ENCODE data around the gene ZNF3.

Gene ZNF3

GRCh38 chr7:100053215-100053614 lies 28.3 kb downstream of the ZNF3 start:
- Histone ChIP-seq H3K4me3 (replicated peaks; ENCODE audit: insufficient read depth, low read length) (no peak overlapping the region), H3K27ac (replicated peaks) (no peak overlapping the region), H3K27me3 (ENCODE audit: insufficient read depth, poor library complexity, severe bottlenecking) (no peaks in the 10 kb centered on the region)
- peak; percentile 62 to 69 for DNase-seq (ENCODE audit: low read depth in 1 of 2, low spot score in 1 of 2)
- TF ChIP-seq SPI1 (IDR thresholded peaks at IDR 0.05; ENCODE audit: borderline replicate concordance, low read depth) (no peak), CTCF (IDR thresholded peaks at IDR 0.05; ENCODE audit: insufficient read depth, low read length) (no peak), GABPA (IDR thresholded peaks at IDR 0.05; ENCODE audit: low read depth) (no peak)

GRCh38 chr7:100051611-100052010 lies 29.9 kb downstream of the ZNF3 start:
- TF ChIP-seq CTCF (IDR thresholded peaks at IDR 0.05; ENCODE audit: insufficient read depth, low read length) (no peak), SPI1 (IDR thresholded peaks at IDR 0.05; ENCODE audit: borderline replicate concordance, low read depth) (no peak), GABPA (IDR thresholded peaks at IDR 0.05; ENCODE audit: low read depth) (no peak), REST (IDR thresholded peaks at IDR 0.05; ENCODE audit: insufficient replicate concordance, low read depth) (no peak)

GRCh38 chr7:100049441-100050291 lies 31.9 kb downstream of the ZNF3 start, which contains the start of gene ZSCAN21:
Gene ZSCAN21 (plus strand): TSS chr7:100049774. CDS start chr7:100057007, 7,233 bp downstream.
- Histone ChIP-seq H3K27ac (replicated peaks) (peak within 1 kb of the TSS; percentile 72), H3K4me3 (replicated peaks; ENCODE audit: insufficient read depth, low read length) (peak within 1 kb of the TSS; percentile 96), H3K27me3 (ENCODE audit: insufficient read depth, poor library complexity, severe bottlenecking) (no peaks in the 10 kb centered on the region)
- peak; percentile 86 for TF ChIP-seq GABPA (IDR thresholded peaks at IDR 0.05; ENCODE audit: low read depth)
- no peak; the same call in 1 of the 2 replicates for TF ChIP-seq SPI1 (IDR thresholded peaks at IDR 0.05; ENCODE audit: borderline replicate concordance, low read depth)
- peak; percentile 62; the same call in 1 of the 2 replicates for TF ChIP-seq POLR2AphosphoS5 (IDR thresholded peaks at IDR 0.05; ENCODE audit: low read depth)
- peak; percentile 32 for TF ChIP-seq REST (IDR thresholded peaks at IDR 0.05; ENCODE audit: insufficient replicate concordance, low read depth)
- DNase-seq (ENCODE audit: low read depth in 1 of 2, low spot score in 1 of 2) = peak; percentile 77 to 78

More at GRCh38 chr7:100051611-100052010, 29.9 kb downstream of the ZNF3 start:
- no peak overlapping the region for H3K4me3 ChIP-seq (replicated peaks; ENCODE audit: insufficient read depth, low read length)
- DNase-seq (ENCODE audit: low read depth in 1 of 2, low spot score in 1 of 2) = no peak
- no peak overlapping the region for H3K27ac ChIP-seq (replicated peaks)
- H3K27me3 ChIP-seq (ENCODE audit: insufficient read depth, poor library complexity, severe bottlenecking) = no peaks in the 10 kb centered on the region

- no peak overlapping the region for H3K27ac ChIP-seq (replicated peaks)
- H3K27me3 ChIP-seq (ENCODE audit: insufficient read depth, poor library complexity, severe bottlenecking) = no peaks in the 10 kb centered on the region
- DNase-seq (ENCODE audit: low read depth in 1 of 2, low spot score in 1 of 2) = no peak
- no peak for TF ChIP-seq GABPA (IDR thresholded peaks at IDR 0.05; ENCODE audit: low read depth)
- TF ChIP-seq CTCF (IDR thresholded peaks at IDR 0.05; ENCODE audit: insufficient read depth, low read length) = no peak
- no peak for TF ChIP-seq SPI1 (IDR thresholded peaks at IDR 0.05; ENCODE audit: borderline replicate concordance, low read depth)
- TF ChIP-seq REST (IDR thresholded peaks at IDR 0.05; ENCODE audit: insufficient replicate concordance, low read depth) = no peak
- TF ChIP-seq POLR2AphosphoS5 (IDR thresholded peaks at IDR 0.05; ENCODE audit: low read depth) = no peak
- no peak overlapping the region for H3K4me3 ChIP-seq (replicated peaks; ENCODE audit: insufficient read depth, low read length)
Observed at GRCh38 chr7:100048680-100049079, 32.8 kb downstream of the ZNF3 start.
